ENCODE results near the gene TMEM212. TPM values are rescaled to one million over a fixed set of nuclear protein-coding genes. Genes with fewer than 3 reads are reported as not detected.

TMEM212 gene
- total RNA-seq, 1 experiment from 2014 or later: not detected

DNA sequence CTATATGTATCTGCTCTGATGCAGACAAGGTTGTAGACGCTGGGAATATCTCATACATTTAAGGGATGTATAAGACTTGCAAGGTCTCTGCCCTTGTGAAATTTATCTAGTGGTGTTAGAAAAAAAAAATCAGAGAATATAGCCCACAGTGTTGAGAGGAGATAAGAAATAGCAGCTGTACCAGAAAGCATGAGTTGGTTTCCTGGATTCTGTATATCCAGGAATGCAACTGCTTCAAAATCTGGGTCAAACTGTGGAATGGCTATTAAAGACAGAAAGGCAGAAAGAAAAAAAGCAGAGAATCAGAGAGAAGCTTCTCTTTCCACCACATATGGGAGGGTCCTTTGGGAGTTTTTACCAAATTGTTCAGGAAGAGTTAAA is 1.5 kb upstream of the TMEM212 start:
- Histone ChIP-seq H2AK5ac (ENCODE audit: insufficient read length, low read length) (no peak overlapping the region), H3K23me2 (ENCODE audit: insufficient read length, low read depth, low read length, poor library complexity, severe bottlenecking) (no peaks in the 10 kb centered on the region), H3K79me1 (ENCODE audit: insufficient read depth, low read depth, low read length, poor library complexity, severe bottlenecking) (no peaks in the 10 kb centered on the region), H2AFZ (ENCODE audit: low read length) (no peak overlapping the region), H3K56ac (ENCODE audit: insufficient read length, low read depth, low read length) (no peak overlapping the region), H2BK15ac (ENCODE audit: low read depth, low read length) (no peak overlapping the region), H3K9me3 (ENCODE audit: control insufficient read depth, low read depth, low read length) (no peaks in the 10 kb centered on the region), H3K4me2 (ENCODE audit: insufficient read depth, insufficient read length, low read length) (no peak overlapping the region), H4K91ac (ENCODE audit: insufficient read length, low read depth, low read length) (no peak overlapping the region), H2BK5ac (ENCODE audit: insufficient read length, low read length) (no peak overlapping the region), H3K18ac (ENCODE audit: insufficient read length, low read depth, low read length) (no peak overlapping the region), H3T11ph (ENCODE audit: low read length) (no peak overlapping the region), H3K14ac (ENCODE audit: insufficient read depth, low read length) (no peak overlapping the region), H3K4me1 (ENCODE audit: insufficient read depth, low read length) (0 out of 2 replicates have a peak, but pooled peaks cover 2% of the 10 kb centered on the region), H4K20me1 (ENCODE audit: control insufficient read depth, insufficient read depth, insufficient read length) (no peaks in the 10 kb centered on the region), H3K4ac (ENCODE audit: low read depth, low read length) (no peak overlapping the region), H2BK120ac (ENCODE audit: low read depth, low read length, poor library complexity, severe bottlenecking) (no peak overlapping the region), H4K8ac (replicated peaks; ENCODE audit: insufficient read length, low read depth, low read length) (no peak overlapping the region), H4K5ac (ENCODE audit: insufficient read length, low read depth, low read length) (no peak overlapping the region), H3K27ac (ENCODE audit: insufficient read length, low read depth, low read length) (no peak overlapping the region), H3K79me2 (ENCODE audit: insufficient read depth, low read length) (no peaks in the 10 kb centered on the region), H3K27me3 (ENCODE audit: insufficient read depth, low read length) (no peaks in the 10 kb centered on the region), H3K9ac (ENCODE audit: extremely low read depth, insufficient read length, low read length) (no peak overlapping the region), H2BK20ac (ENCODE audit: low read depth, low read length, poor library complexity, severe bottlenecking) (no peak overlapping the region), H3K23ac (ENCODE audit: insufficient read length, low read depth, low read length) (no peak overlapping the region), H2BK12ac (ENCODE audit: insufficient read length, low read depth, low read length) (no peak overlapping the region)
- no peak for DNase-seq
- TF ChIP-seq CTCF (conservative IDR thresholded peaks at IDR 0.05): no peak
- Mint-ChIP-seq H3K4me3 (no peak overlapping the region), H3K9me3 (no peaks in the 10 kb centered on the region; a peak in 1 of 5 replicates), H3K4me1 (peaks cover 13 to 23% of the 10 kb centered on the region in 2 experiments), H3K36me3 (ENCODE audit: insufficient read depth in 1 of 3, low read depth in 3 of 3) (no peaks in the 10 kb centered on the region), H3K27ac (no peak overlapping the region), H3K27me3 (ENCODE audit: low read depth) (no peaks in the 10 kb centered on the region)
- no CpG with 5 or more reads among the region's 1 CpG for WGBS (ENCODE audit: extremely low coverage, insufficient read length, low lambda C conversion rate)

All from H9 (cell line).